Right lobe of liver (tissue), 6 donors: ENCODE data around the gene FAM204A. TPM values are rescaled to one million over a fixed set of nuclear protein-coding genes. Genes with fewer than 3 reads are reported as not detected.

Experiments
- ATAC-seq, 4 donors: fragments of 200-7000 bp; cut with Tn5 transposase; one replicate each; pipeline ENCODE4 v1.9.1; 2020; ENCODE audit warnings: mild to moderate bottlenecking in 4 of 4, moderate library complexity in 4 of 4
- DNase-seq, 3 donors: peaks; one replicate each; pipeline ENCODE4 v3.0.0-alpha.2; 2020
- H3K27ac ChIP-seq, 3 donors: fragments of 200-600 bp; one replicate each; pipeline ENCODE4 v1.8.0; 2022
- H3K27me3 ChIP-seq, 2 donors: fragments of 200-600 bp; one replicate each; pipeline ENCODE4 v1.8.0; 2022
- H3K36me3 ChIP-seq, 4 donors: fragments of 200-600 bp; sonication (generic) in 1 of 4; one replicate each; pipeline versions ENCODE4 v1.5.1 to v1.8.0; 2017 to 2022; ENCODE audit warnings: control low read depth in 1 of 4
- H3K4me1 ChIP-seq, 4 donors: fragments of 200-600 bp; sonication (generic) in 1 of 4; one replicate each; pipeline versions ENCODE4 v1.5.1 to v1.8.0; 2017 to 2022; ENCODE audit warnings: control low read depth in 1 of 4
- H3K4me3 ChIP-seq, 3 donors: fragments of 200-600 bp; one replicate each; pipeline ENCODE4 v1.8.0; 2022
- H3K9me3 ChIP-seq, 4 donors: fragments of 200-600 bp; sonication (generic) in 1 of 4; one replicate each; pipeline versions ENCODE4 v1.5.1 to v1.8.0; 2017 to 2022; ENCODE audit warnings: control low read depth in 1 of 4
- POLR2A ChIP-seq: fragments of 450-650 bp; IDR thresholded peaks from one replicate; pipeline ENCODE4 v1.6.1; 2017; ENCODE audit warnings: antibody characterized with exemption, mild to moderate bottlenecking
- WGBS: methylation state at CpG from one replicate; pipeline ENCODE4 v1.1.6; 2018; ENCODE audit warnings: low coverage, low lambda C conversion rate; ENCODE audit not compliant: insufficient coverage; ENCODE audit errors: missing lambda C conversion rate; 5-methylcytosine and 5-hydroxymethylcytosine counted together
- intact Hi-C, 2 donors: fragments of 100-400 bp; cut with DNase I; formaldehyde crosslinking; loops; one replicate each; pipeline versions ENCODE4 v1.11.2 to v1.14.1; 2022
- total RNA-seq, 6 experiments: library from RNA; depleted of rRNA in 2 of 6; stranded (reverse); fragments of >200 nt in 2 of 6; fragmentation: NEBNext Ultra II Directional in 3 of 6; extraction: Animal tissue kit (Norgen Biotek cat#: 25700) in 3 of 6; gene quantifications; one replicate each; pipeline versions ENCODE4 v1.1.0 to v1.2.4, GENCODE V29; 2016 to 2023
- TF ChIP-seq, protein P1 (sequence below), 4 donors: fragments of 200-600 bp in 3 of 4; fragments of 450-650 bp in 1 of 4; IDR thresholded peaks; one replicate each; pipeline versions ENCODE4 v1.5.1 to v1.8.0; 2016 to 2022; ENCODE audit warnings: antibody characterized with exemption in 4 of 4, mild to moderate bottlenecking in 2 of 4
- donor health status: DM: no; HTN: yes; CAD: no.
- donor health status: DM: no; HTN: no; CAD: no.
- donor health status: DM: no; HTN: no; CAD: no.
- donor health status: DM: no; HTN: yes; CAD: no.
- donor health status: DM: no; HTN: yes; CAD: no.

FAM204A gene
- total RNA-seq, 6 experiments from 2014 or later, result 16.3 to 26.1 (median 18.5) TPM

DNA sequence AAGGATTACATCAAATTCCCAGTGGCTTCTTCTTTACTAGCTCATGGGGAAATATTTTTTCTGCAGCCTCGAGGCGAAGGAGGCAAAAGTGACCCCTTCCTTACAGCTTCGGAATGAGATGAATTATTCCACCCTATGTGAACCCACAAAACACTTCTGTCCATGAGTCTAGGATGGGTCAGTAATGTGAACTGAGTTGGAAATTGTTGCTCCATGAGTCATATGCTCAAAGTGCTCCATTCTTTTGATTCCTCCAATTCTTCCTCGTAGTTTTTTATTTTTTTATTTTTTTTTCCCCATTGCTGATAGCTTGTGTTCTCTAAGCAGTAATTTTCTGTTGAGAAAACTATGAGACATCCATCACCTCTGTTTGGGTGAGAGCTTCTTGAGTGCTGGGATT is 31.7 kb upstream of the FAM204A start:
- ATAC-seq, result peak in 1 of 4 donors; percentile 28

DNA sequence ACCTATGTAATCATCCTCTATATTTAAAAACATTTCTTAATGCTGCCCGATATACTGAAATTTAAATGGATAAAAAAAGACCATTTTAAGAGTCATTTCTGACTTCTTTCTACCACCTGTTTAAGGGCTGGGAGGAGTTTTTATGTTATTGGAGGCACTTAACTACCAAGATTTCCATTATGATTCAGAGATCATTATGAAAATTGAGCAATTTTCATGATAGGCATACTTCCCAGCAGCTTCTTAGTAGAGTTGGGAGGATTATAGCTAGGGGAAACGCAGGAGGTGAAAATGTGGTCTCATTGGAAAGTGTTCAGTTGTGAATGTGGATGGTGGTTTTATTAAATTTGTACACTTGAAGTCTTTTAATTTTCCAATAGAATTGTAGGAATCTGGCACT is 28.4 kb upstream of the FAM204A start:
- intact Hi-C loops, result no loop called here
- H3K4me1 ChIP-seq, result no peaks in the 10 kb centered on the region
- WGBS, result 89% methylated on average over 2 of the region's 2 CpGs
- no peak overlapping the region for H3K27ac ChIP-seq
- no peak for ATAC-seq
- H3K27me3 ChIP-seq, result no peaks in the 10 kb centered on the region
- H3K36me3 ChIP-seq, result no peaks in the 10 kb centered on the region
- no peak for DNase-seq
- no peak for TF ChIP-seq POLR2A
- TF ChIP-seq, protein P1, sequence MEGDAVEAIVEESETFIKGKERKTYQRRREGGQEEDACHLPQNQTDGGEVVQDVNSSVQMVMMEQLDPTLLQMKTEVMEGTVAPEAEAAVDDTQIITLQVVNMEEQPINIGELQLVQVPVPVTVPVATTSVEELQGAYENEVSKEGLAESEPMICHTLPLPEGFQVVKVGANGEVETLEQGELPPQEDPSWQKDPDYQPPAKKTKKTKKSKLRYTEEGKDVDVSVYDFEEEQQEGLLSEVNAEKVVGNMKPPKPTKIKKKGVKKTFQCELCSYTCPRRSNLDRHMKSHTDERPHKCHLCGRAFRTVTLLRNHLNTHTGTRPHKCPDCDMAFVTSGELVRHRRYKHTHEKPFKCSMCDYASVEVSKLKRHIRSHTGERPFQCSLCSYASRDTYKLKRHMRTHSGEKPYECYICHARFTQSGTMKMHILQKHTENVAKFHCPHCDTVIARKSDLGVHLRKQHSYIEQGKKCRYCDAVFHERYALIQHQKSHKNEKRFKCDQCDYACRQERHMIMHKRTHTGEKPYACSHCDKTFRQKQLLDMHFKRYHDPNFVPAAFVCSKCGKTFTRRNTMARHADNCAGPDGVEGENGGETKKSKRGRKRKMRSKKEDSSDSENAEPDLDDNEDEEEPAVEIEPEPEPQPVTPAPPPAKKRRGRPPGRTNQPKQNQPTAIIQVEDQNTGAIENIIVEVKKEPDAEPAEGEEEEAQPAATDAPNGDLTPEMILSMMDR (IDR thresholded peaks at IDR 0.05), result no peak
- H3K4me3 ChIP-seq, result no peak overlapping the region
- H3K9me3 ChIP-seq, result no peaks in the 10 kb centered on the region

More for the DNA sequence above, 31.7 kb upstream of the FAM204A start:
- no peak overlapping the region for H3K27ac ChIP-seq
- no peak overlapping the region for H3K4me3 ChIP-seq
- H3K9me3 ChIP-seq, result no peaks in the 10 kb centered on the region
- no peak for TF ChIP-seq POLR2A
- TF ChIP-seq, protein P1 (IDR thresholded peaks at IDR 0.05), result no peak
- intact Hi-C loops, result no loop called here
- H3K27me3 ChIP-seq, result no peaks in the 10 kb centered on the region
- H3K36me3 ChIP-seq, result no peaks in the 10 kb centered on the region
- H3K4me1 ChIP-seq, result no peaks in the 10 kb centered on the region
- WGBS, result 52% methylated on average over 4 of the region's 4 CpGs
- DNase-seq, result no peak

DNA sequence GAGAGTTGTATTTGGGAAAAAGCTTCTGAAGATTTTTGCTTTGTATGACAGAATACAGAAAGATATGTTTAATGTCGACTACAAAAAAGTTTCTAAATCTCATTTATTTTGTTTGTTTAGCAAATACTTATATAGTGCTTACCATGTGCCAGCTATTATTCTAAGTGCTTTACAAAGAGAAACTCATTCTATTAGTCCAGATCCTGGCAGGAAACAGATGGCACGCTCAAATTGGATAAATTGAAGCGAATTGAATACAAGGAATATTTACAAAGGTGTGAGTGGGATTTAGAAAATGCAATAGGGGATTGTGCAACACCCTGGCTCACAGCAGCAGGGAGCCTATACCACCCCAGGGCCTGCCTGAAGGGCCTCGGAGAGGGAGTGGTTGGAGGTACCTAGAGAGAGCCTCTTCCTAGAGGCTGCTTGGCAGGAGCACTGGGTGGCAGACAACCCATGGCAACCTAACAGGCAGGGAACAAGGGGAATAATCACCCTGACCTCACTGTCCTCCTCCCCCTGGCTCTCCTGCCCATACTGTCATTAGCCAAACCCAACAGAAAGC is 27.6 kb upstream of the FAM204A start:
- Histone ChIP-seq H3K36me3 (no peaks in the 10 kb centered on the region), H3K27me3 (no peaks in the 10 kb centered on the region), H3K4me1 (no peaks in the 10 kb centered on the region), H3K4me3 (no peak overlapping the region), H3K9me3 (no peaks in the 10 kb centered on the region), H3K27ac (no peak overlapping the region)
- TF ChIP-seq, protein P1 (IDR thresholded peaks at IDR 0.05), result no peak
- TF ChIP-seq POLR2A, result no peak
- intact Hi-C loops, result no loop called here
- DNase-seq (no peak), ATAC-seq (no peak)
- 62% methylated on average over 3 of the region's 4 CpGs for WGBS

DNA sequence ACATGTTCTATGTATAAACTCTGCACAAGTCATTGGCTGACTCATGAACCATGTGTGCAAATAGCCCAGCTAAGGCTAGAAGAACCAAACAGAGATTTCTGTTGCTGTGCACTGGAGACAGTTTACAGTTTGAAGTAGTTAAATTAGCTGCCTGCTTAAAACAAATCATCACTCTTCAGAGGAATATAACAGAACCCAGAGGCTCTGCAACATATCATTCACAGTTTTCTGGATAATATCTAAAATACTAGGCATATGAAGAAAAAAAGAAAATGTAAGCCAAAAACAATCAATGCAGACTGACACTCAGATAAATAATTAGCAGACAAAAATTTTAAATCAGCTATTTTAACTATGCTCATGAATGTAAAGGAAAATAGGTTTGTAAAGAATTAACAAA is 23.6 kb upstream of the FAM204A start:
- no peak overlapping the region for H3K27ac ChIP-seq
- no peaks in the 10 kb centered on the region for H3K27me3 ChIP-seq
- no peak for DNase-seq
- intact Hi-C loops, result no loop called here
- TF ChIP-seq POLR2A, result no peak
- TF ChIP-seq, protein P1 (IDR thresholded peaks at IDR 0.05), result no peak
- no peaks in the 10 kb centered on the region for H3K36me3 ChIP-seq
- no peak for ATAC-seq
- H3K4me1 ChIP-seq, result no peaks in the 10 kb centered on the region
- no peaks in the 10 kb centered on the region for H3K9me3 ChIP-seq
- no peak overlapping the region for H3K4me3 ChIP-seq

DNA sequence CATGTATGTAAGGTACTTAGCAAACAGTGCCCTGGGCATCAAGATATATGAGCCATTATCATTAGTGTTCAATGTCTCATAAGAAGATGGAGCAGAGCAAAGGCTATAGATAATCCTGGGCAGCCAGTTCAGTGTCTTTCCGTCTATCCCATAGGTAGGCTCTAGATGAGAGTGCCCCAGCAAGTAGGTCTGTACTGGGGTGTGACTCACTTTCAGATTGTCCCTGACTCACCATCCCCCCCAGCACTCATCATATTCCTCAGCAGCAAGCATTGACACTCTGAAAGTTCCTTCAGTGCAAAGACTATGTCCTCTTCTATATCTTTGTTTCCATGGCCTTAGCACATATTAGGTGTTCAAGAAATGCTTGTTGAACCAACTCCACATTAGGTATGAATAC is 20.0 kb upstream of the FAM204A start:
- H3K4me1 ChIP-seq, result no peaks in the 10 kb centered on the region
- no peaks in the 10 kb centered on the region for H3K27me3 ChIP-seq
- H3K9me3 ChIP-seq, result no peaks in the 10 kb centered on the region
- intact Hi-C loops, result no loop called here
- no peaks in the 10 kb centered on the region for H3K36me3 ChIP-seq
- DNase-seq (no peak), ATAC-seq (no peak)
- 20% methylated on average over 1 of the region's 1 CpG for WGBS
- TF ChIP-seq, protein P1 (IDR thresholded peaks at IDR 0.05), result no peak
- no peak for TF ChIP-seq POLR2A
- no peak overlapping the region for H3K4me3 ChIP-seq
- H3K27ac ChIP-seq, result no peak overlapping the region
